Right cardiac atrium (tissue), 5 donors: ENCODE measurements around the gene TRIM52. TPM values are rescaled to one million over a fixed set of nuclear protein-coding genes. Genes with fewer than 3 reads are reported as not detected.
"Not testable (repeated sequence)": the region's sequence is repeated elsewhere in the genome, so short reads cannot be mapped to it uniquely, and the experiment has no call there.

ENCODE experiments used
- ATAC-seq, 2 donors: fragments of 200-7000 bp; cut with Tn5 transposase; one replicate each; pipeline versions ENCODE4 v1.8.0 to v1.9.1; 2020; ENCODE audit warnings: moderate library complexity in 2 of 2, mild to moderate bottlenecking in 1 of 2
- DNase-seq, 3 donors: peaks; one replicate each; pipeline ENCODE4 v3.0.0-alpha.2; 2020
- H3K27ac ChIP-seq: one replicate; pipeline ENCODE4 v1.5.1; 2013; ENCODE audit warnings: mild to moderate bottlenecking, low read length, control low read depth, moderate library complexity
- H3K27me3 ChIP-seq: one replicate; pipeline ENCODE4 v1.6.1; 2013; ENCODE audit not compliant: control insufficient read depth, insufficient read depth
- H3K4me1 ChIP-seq: one replicate; pipeline ENCODE4 v1.6.1; 2013; ENCODE audit warnings: low read length; ENCODE audit not compliant: control insufficient read depth, insufficient read depth
- H3K4me3 ChIP-seq: one replicate; pipeline ENCODE4 v1.5.1; 2013; ENCODE audit warnings: low read length, control low read depth
- H3K9me3 ChIP-seq: one replicate; pipeline ENCODE4 v1.6.1; 2013; ENCODE audit warnings: low read length; ENCODE audit not compliant: control insufficient read depth
- WGBS: extraction: QIAGEN DNeasy Blood & Tissue Kit; methylation state at CpG from one replicate; pipeline ENCODE4 v1.1.7; 2013; 5-methylcytosine and 5-hydroxymethylcytosine counted together
- intact Hi-C, 4 donors: fragments of 100-400 bp; cut with DNase I; formaldehyde crosslinking; loops; one replicate each; pipeline versions ENCODE4 v1.11.0 to v1.14.0; 2022 to 2023
- polyA plus RNA-seq: library from polyadenylated mRNA; stranded (reverse); fragments of 200-250 nt; gene quantifications from one replicate; pipeline ENCODE4 v1.2.3, GENCODE V29; 2013
- total RNA-seq, 4 donors: library from RNA; stranded (reverse); fragmentation: NEBNext Ultra II Directional; extraction: Animal tissue kit (Norgen Biotek cat#: 25700); gene quantifications; one replicate each; pipeline ENCODE4 v1.2.1, GENCODE V29; 2021
- donor health status: healthy with polysubstance abuse.
- donor health status: DM: no; HTN: yes; CAD: no.
- donor health status: DM: no; HTN: no; CAD: no.
- donor health status: DM: no; HTN: yes; CAD: no; lungs with severe emphysema.
- donor health status: DM: yes; HTN: yes; CAD: no.

Gene TRIM52
- total and polyA plus RNA-seq, 5 donors = 8.2 to 11.6 (median 9.8) TPM

DNA sequence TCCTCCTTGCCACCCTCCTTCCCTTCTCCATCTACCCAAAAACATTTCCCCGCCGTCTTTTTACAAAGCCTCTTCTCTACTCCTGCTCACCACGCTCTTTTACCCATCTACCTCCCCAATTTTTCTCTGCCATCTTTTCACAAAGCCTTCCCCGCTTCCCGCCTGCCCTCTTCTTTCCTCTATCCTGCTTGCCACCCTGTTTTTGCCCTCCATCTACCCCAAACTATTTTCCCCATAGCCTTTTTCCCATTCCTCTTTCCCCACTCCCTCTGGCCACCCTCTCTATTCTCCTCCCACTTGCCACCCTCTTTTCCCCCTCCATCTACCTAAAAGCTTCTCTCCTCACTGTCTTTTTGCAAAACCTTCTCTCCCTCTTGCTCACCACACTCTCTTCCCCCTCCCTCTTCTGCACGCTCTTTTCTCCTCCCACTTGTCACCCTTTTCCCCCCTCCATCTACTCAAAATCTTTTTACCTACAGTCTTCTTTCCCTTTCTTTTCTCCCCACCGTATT, 19.4 kb upstream of the TRIM52 start:
- Histone ChIP-seq H3K4me1 (no peaks in the 10 kb centered on the region), H3K27me3 (no peaks in the 10 kb centered on the region), H3K9me3 (no peaks in the 10 kb centered on the region), H3K27ac (no peak overlapping the region), H3K4me3 (no peak overlapping the region)
- ATAC-seq (no peak), DNase-seq (no peak)
- 88% methylated on average over 7 of the region's 7 CpGs for WGBS
- intact Hi-C loops = no loop called here

DNA sequence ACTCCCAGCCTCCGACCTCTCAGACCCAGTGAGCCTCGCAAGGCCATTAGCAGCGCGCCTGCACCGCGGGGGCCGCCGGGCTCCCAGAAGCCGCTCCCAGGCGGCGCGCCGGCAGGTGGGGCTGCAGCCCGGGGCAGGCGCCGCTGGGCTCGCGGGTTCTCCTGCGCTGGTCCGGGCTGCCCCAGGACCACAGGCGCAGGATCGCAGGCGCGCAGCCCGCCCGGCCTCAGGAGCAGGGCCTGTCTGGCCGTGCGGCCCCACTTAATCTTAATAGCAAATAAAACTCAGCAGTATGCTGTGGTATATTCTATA, 12.4 kb upstream of the TRIM52 start:
- WGBS = 39% methylated on average over 28 of the region's 28 CpGs
- H3K4me3 ChIP-seq, H3K9me3 ChIP-seq, H3K27me3 ChIP-seq, H3K27ac ChIP-seq, H3K4me1 ChIP-seq, intact Hi-C loops: not testable (repeated sequence)
- DNase-seq (peak in 2 of 3 donors; percentile 66 to 69), ATAC-seq (peak; percentile 22 to 44)

DNA sequence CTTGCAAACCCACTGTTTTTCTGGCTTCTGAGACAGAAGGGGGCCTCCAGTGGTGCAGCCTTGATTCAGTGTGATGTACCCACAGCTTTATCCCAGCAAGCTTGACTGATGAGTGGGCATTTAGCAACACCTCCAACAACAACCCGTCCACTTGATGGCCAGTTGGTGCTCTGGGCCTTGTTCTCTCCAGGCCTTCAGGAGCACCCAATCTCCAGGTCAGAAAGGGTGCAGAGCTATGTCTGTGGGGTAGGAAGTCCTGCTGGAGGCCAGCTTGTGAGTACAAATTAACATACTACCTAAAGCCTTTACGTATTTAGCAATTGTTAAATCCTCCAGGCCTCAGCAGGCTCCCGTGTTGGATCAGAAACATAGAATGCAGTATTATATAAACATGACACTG, 10.1 kb upstream of the TRIM52 start:
- no peak overlapping the region for H3K27ac ChIP-seq
- H3K9me3 ChIP-seq = no peaks in the 10 kb centered on the region
- DNase-seq = no peak
- 82% methylated on average over 3 of the region's 3 CpGs for WGBS
- no peak overlapping the region for H3K4me3 ChIP-seq
- H3K4me1 ChIP-seq = no peaks in the 10 kb centered on the region
- ATAC-seq = no peak
- intact Hi-C loops = no loop called here
- H3K27me3 ChIP-seq = no peaks in the 10 kb centered on the region

DNA sequence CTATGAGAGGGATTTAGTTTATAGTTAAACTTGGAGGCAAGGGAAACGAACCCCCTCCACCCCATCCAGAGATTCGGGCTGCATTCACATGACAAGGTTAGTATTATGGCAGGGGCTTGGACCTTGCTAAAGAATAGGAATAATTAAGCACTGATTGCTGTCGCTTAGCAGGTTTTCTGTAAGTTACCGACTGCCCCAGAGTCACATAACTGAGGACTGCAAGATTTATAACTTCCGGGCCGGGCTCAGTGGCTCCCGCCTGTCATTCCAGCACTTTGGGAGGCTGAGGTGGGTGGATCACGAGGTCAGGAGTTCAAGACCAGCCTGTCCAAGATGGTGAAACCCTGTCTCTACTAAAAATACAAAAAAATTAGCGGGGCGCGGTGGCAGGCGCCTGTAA, 7.0 kb upstream of the TRIM52 start:
- H3K9me3 ChIP-seq, DNase-seq, intact Hi-C loops, H3K27me3 ChIP-seq, H3K27ac ChIP-seq, H3K4me1 ChIP-seq, H3K4me3 ChIP-seq, ATAC-seq: not testable (repeated sequence)
- WGBS = 90% methylated on average over 12 of the region's 12 CpGs

DNA sequence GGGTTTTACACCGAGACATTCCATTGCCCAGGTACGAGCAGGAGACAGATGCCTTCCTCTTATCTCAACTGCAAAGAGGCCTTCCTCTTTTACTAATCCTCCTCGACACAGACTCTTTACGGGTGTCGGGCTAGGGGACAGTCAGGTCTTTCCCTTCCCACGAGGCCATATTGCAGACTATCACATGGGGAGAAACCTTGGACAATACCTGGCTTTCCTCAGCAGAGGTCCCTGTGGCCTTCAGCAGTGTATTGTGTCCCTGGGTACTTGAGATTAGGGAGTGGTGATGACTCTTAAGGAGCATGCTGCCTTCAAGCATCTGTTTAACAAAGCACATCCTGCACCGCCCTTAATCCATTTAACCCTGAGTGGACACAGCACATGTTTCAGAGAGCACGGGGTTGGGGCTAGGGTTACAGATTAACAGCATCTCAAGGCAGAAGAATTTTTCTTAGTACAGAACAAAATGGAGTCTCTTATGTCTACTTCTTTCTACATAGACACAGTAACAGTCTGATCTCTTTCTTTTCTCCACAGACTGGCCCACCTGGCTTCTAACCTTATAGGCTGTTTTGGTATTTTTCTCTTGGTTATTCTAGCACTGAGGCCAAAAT, 6.5 kb upstream of the TRIM52 start:
- H3K27me3 ChIP-seq, intact Hi-C loops, DNase-seq, H3K9me3 ChIP-seq, H3K4me3 ChIP-seq, H3K27ac ChIP-seq, ATAC-seq, H3K4me1 ChIP-seq: not testable (repeated sequence)
- 60% methylated on average over 8 of the region's 8 CpGs for WGBS

DNA sequence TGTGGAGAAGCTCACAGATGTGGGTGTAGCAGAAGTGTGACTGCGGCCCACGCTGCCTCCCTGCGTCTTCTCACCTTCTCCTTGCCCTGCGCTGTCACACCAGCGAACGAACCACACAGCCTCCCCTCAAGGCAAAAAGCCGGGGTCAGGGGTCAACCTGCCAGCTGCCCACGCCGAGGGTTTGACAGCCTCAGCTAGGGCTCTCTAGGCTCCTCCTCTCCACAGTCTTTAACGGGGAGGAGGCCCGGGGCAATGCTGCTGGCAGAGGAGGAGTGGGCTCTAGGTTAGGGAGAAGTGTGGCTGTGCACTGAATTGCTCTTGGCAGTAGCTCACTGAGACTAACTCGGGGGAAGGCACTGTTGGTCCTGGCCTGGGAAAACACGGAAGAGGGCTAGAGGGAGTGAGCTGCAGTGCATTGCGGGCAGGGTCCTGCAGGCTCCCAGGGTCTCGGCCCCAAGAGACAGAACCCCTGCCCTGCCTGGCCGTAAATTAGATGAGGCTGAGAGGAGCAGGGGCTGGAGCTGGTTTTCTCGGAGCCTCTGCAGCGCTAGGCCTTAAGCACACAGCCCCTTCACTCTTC, 4.2 kb upstream of the TRIM52 start:
- H3K27ac ChIP-seq = no peak overlapping the region
- ATAC-seq (no peak), DNase-seq (no peak)
- no peak overlapping the region for H3K4me3 ChIP-seq
- H3K27me3 ChIP-seq = no peaks in the 10 kb centered on the region
- 78% methylated on average over 18 of the region's 18 CpGs for WGBS
- no peaks in the 10 kb centered on the region for H3K4me1 ChIP-seq
- intact Hi-C loops = no loop called here
- no peaks in the 10 kb centered on the region for H3K9me3 ChIP-seq

DNA sequence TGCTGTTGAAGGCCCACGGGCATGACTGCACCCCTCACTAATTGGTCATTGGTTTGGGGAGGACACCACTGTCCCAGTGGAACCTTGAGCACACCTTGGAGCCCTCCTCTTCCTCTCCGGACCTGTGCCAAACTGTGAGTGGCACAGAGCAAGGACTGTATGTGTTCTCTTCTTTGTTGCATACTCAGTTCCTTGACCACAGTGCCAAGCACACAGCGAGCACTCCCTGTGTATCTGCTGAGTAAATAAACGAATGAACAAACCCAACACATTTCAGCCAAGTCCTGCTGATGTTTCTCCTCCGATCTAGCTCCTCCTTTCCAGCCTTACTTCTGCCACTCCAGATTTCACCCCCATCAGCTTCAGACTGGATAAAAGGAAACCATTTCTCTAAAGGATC, 2.7 kb upstream of the TRIM52 start:
- Histone ChIP-seq H3K4me3 (no peak overlapping the region), H3K4me1 (no peaks in the 10 kb centered on the region), H3K9me3 (no peaks in the 10 kb centered on the region), H3K27ac (no peak overlapping the region), H3K27me3 (no peaks in the 10 kb centered on the region)
- intact Hi-C loops = no loop called here
- WGBS = 73% methylated on average over 5 of the region's 5 CpGs
- DNase-seq (no peak), ATAC-seq (no peak)

DNA sequence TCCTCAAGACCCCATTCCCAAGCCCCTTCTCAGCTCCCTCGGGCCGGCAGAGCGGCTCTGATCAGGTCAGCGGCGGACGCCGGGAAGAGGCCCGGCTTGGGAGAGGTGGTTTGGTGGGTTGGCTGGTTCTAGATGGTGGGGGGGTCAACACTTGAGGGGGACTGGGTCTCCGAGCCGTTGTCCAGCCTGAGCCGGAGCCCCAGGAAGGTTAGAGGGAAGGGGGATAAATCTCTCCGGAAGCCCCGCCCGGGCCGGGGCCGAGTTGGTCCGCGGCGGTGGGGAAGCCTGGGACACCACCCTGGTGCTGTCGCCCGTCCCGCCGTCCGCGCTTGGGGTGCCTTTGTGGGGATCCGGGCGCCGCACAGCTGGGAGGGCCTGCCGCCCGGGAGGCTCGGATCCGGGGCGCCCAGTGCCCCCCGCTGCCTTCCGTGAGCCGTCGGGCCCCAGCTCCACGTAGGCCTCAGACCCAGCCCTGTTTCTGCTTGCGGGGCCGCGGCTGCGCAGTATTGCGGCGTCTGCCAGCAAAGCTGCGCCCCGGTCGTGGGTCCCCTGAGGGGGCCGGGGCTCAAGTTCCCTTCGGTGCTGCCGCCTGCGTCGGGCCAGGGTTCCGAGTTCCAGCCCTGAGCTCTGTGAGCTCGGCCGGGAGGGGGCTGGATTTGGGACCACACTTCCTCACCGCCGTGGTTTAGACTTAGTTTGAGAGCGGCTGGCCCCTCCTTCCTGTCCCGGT, 542 bp upstream of the TRIM52 start:
- Histone ChIP-seq H3K9me3 (no peaks in the 10 kb centered on the region), H3K27ac (peak overlapping the region; percentile 94), H3K4me1 (no peaks in the 10 kb centered on the region), H3K27me3 (no peaks in the 10 kb centered on the region), H3K4me3 (peak overlapping the region; percentile 89)
- intact Hi-C loops = loop anchor here in 1 of 4 donors (2.0 kb wide), 1 partner anchor 71 kb away; no protein-coding TSS in a partner anchor
- ATAC-seq (peak; percentile 81), DNase-seq (peak; percentile 81 to 92 (median 89))
- under 1% methylated on average over 59 of the region's 59 CpGs for WGBS

DNA sequence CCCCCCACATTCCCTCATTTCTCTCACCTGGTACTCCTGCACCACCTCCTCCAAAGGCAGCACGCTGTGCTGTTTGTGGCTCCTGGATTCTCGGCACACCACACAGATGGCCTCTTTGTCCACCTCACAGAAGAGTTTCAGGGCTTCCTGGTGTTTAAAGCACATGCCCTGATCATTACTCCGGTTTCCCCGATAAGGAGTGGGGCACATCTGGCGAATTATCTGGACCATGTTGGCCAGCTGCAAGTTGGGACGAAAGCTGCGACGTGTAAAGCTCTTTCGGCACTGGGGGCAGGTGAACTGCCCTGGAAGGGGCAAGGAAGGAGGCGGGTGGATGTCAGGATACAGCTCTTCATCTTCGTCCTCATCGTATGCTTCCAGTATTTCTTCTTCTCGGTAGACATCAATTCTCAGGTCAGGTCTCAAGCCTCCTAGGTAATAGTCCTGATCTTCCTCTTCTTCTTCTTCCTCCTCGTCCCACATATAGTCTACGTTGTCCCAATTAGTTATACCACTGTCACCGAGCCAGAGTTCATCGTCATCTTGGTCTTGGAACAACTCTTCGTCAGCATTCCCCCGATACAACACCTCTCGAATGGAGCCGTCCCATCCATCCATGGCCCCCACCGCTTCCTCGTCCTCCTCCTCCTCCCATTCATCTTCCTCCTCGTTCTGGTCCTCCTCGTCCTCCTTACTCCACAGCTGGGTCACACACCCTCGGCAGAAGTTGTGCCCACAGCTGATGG, 796 bp downstream of the TRIM52 start:
- peak overlapping the region; percentile 93 for H3K27ac ChIP-seq
- 2% methylated on average over 26 of the region's 26 CpGs for WGBS
- no peak for ATAC-seq
- peak overlapping the region; percentile 89 for H3K4me3 ChIP-seq
- H3K9me3 ChIP-seq = no peaks in the 10 kb centered on the region
- no peaks in the 10 kb centered on the region for H3K4me1 ChIP-seq
- H3K27me3 ChIP-seq = no peaks in the 10 kb centered on the region
- no peak for DNase-seq
- intact Hi-C loops = loop anchor here in 1 of 4 donors (2.0 kb wide), 1 partner anchor 69 kb away; no protein-coding TSS in a partner anchor

DNA sequence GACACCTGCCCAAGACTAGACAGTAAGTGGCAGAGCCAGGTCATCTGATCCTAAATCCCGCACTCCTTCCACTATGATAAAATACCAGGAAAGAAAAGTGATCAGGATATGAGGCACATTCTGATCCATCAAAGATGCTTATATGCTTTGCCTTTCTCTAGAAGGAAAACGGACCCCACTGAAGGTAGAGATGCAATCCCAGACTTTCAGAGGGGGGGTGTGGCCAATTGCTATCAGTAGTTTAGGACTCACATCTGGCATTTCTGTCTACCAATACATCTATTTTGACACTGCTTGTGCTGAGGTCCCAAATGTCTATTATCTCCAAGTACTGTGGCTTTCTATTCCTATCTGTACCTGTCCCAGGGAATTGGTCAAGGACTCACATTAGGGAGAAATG, 1.7 kb downstream of the TRIM52 start:
- Histone ChIP-seq H3K4me1 (no peaks in the 10 kb centered on the region), H3K9me3 (no peaks in the 10 kb centered on the region), H3K4me3 (peak overlapping the region; percentile 89), H3K27me3 (no peaks in the 10 kb centered on the region), H3K27ac (peak overlapping the region; percentile 3)
- DNase-seq (no peak), ATAC-seq (no peak)
- WGBS = 25% methylated on average over 2 of the region's 2 CpGs
- intact Hi-C loops = no loop called here

DNA sequence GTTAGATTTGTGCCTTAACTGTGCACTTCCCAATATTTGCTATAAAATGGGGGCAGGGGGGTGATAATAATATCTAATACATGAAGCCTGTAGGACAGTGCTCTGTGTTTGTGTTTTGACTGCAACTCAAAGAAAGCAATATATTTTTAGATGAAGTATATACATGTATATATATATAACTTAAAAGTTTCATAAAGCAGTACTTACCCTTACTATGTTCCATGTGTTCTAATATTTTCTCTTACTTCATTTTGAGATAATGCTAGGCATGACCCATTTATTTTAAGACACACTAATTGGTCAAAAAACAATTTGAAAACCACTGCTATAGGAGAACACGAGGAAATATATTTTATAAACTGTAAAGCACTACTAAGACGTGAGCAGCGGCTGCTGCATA, 2.4 kb downstream of the TRIM52 start:
- ATAC-seq = no peak
- 52% methylated on average over 3 of the region's 3 CpGs for WGBS
- Histone ChIP-seq H3K9me3 (no peaks in the 10 kb centered on the region), H3K4me3 (peak overlapping the region; percentile 89), H3K4me1 (no peaks in the 10 kb centered on the region), H3K27me3 (no peaks in the 10 kb centered on the region), H3K27ac (no peak overlapping the region)
- intact Hi-C loops = no loop called here
- no peak for DNase-seq
